Thymus (tissue), 11 donors: ENCODE results near the gene ZBTB7A. TPM values are rescaled to one million over a fixed set of nuclear protein-coding genes. Genes with fewer than 3 reads are reported as not detected.
A peak's percentile ranks its signal among the peaks of the same experiment; 100 is the strongest.

Experiments used
- DNase-seq, 9 donors: peaks; one replicate each; pipeline ENCODE4 v3.0.0-alpha.2; 2013; ENCODE audit warnings: low spot score in 9 of 9, low read depth in 6 of 9, missing footprints in 1 of 9
- H3K27ac ChIP-seq, 2 donors: one replicate each; pipeline ENCODE4 v1.5.1; 2013; ENCODE audit warnings: control low read depth in 1 of 2, low read depth in 1 of 2, low read length in 1 of 2, mild to moderate bottlenecking in 1 of 2, moderate library complexity in 1 of 2
- H3K27me3 ChIP-seq, 2 donors: one replicate each; pipeline ENCODE4 v1.5.1; 2013; ENCODE audit warnings: low read length in 1 of 2; ENCODE audit not compliant: control insufficient read depth in 2 of 2, insufficient read depth in 1 of 2
- H3K36me3 ChIP-seq, 2 donors: one replicate each; pipeline ENCODE4 v1.5.1; 2013; ENCODE audit warnings: low read length in 1 of 2, mild to moderate bottlenecking in 1 of 2, moderate library complexity in 1 of 2; ENCODE audit not compliant: control insufficient read depth in 2 of 2, insufficient read depth in 2 of 2
- H3K4me1 ChIP-seq, 2 donors: one replicate each; pipeline ENCODE4 v1.5.1; 2013; ENCODE audit warnings: low read length in 2 of 2; ENCODE audit not compliant: control insufficient read depth in 2 of 2, insufficient read depth in 2 of 2
- H3K4me3 ChIP-seq, 2 donors: one replicate each; pipeline ENCODE4 v1.5.1; 2013; ENCODE audit warnings: low read length in 2 of 2, control low read depth in 1 of 2, mild to moderate bottlenecking in 1 of 2
- H3K9me3 ChIP-seq, 2 donors: one replicate each; pipeline ENCODE4 v1.5.1; 2013; ENCODE audit warnings: low read length in 1 of 2, mild to moderate bottlenecking in 1 of 2; ENCODE audit not compliant: control insufficient read depth in 2 of 2, insufficient read depth in 1 of 2
- WGBS: extraction: QIAGEN DNeasy Blood & Tissue Kit; methylation state at CpG from one replicate; pipeline ENCODE4 v1.1.7; 2013; 5-methylcytosine and 5-hydroxymethylcytosine counted together
- polyA plus RNA-seq: library from polyadenylated mRNA; stranded (reverse); fragments of 200-250 nt; gene quantifications from one replicate; pipeline ENCODE4 v1.2.3, GENCODE V29; 2013
- total RNA-seq: library from RNA; stranded (reverse); fragments of 120-200 nt; gene quantifications from one replicate; pipeline ENCODE4 v1.2.4, GENCODE V29; 2013
- donor health status: healthy.

ZBTB7A gene
- total and polyA plus RNA-seq, 2 donors: 5.1 to 9.4 TPM

DNA sequence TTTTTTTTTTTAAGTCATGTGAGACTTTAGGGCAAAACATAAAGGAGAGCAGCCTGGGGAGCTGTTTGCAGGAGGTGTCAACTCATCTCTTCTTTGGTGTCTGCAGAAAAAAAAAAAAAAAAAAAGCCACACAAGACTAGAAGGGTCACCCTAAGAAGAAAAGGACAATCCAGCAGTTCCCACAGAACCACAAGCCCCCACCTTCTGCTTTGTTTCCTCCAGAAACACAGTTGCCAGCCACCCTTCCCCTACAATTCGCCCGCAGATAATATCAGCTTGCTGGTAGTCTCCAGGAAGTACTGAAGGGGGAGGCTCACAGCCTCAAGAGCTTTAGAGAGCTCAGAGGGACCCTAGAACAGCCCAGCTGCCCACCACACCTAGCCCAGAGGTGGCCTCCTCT, 22.3 kb upstream of the ZBTB7A start:
- Histone ChIP-seq H3K36me3 (peaks cover 25 to 27% of the 10 kb centered on the region in 2 donors), H3K4me3 (peak overlapping the region; percentile 5 to 24), H3K4me1 (peaks cover 28 to 51% of the 10 kb centered on the region in 2 donors), H3K27ac (peak overlapping the region; percentile 87 to 88), H3K27me3 (no peaks in the 10 kb centered on the region), H3K9me3 (peaks cover 0 to 12% of the 10 kb centered on the region in 2 donors)
- peak in 6 of 9 donors; percentile 57 to 87 (median 68) for DNase-seq
- 3% methylated on average over 2 of the region's 2 CpGs for WGBS

DNA sequence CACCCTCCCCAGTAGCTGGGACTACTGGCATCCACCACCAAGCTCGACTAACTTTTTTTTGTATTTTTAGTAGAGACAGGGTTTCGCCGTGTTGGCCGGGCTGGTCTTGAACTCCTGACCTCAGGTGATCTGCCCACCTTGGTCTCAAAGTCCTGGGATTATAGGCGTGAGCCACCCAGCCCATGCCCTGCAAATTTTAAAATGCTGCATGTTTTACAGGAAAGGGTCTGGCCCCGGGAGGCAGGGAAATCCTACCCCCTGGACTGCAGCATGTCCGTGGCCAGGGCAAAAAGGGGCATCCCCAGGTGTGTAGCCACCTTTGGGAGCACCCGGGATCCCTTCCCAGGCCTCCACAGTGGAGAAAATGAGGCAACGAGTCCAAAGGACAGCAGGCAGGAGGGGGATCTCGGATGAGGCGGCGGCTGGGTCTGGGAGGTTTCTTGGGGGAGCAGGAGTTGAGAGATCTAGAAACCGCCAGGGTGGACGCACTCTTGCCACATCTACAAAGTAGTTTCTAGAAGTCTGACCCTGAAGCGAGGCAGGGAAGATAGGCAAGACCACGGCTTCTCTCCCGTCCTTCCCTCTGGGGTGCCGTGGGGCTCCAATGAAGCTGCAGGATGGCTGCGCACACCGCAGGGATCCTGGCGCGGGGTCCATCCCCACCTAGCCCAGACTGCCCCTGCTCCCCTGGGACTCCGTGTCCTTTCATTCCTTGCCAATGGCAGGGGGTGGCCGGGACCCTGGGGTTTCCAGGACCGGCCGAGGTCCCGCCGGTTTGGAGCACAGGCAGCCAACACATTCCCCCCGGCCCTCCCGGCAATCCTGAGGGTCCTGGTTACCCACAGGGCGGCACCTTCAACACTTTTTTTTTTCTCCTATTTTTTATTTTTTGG, 21.3 kb upstream of the ZBTB7A start:
- H3K9me3 ChIP-seq: peaks cover 0 to 14% of the 10 kb centered on the region in 2 donors
- no peak for DNase-seq
- no peak overlapping the region for H3K4me3 ChIP-seq
- peak overlapping the region; percentile 60 to 88 for H3K27ac ChIP-seq
- H3K4me1 ChIP-seq: peaks cover 29 to 58% of the 10 kb centered on the region in 2 donors
- 95% methylated on average over 31 of the region's 31 CpGs for WGBS
- peaks cover 17 to 19% of the 10 kb centered on the region in 2 donors for H3K36me3 ChIP-seq
- no peaks in the 10 kb centered on the region for H3K27me3 ChIP-seq

DNA sequence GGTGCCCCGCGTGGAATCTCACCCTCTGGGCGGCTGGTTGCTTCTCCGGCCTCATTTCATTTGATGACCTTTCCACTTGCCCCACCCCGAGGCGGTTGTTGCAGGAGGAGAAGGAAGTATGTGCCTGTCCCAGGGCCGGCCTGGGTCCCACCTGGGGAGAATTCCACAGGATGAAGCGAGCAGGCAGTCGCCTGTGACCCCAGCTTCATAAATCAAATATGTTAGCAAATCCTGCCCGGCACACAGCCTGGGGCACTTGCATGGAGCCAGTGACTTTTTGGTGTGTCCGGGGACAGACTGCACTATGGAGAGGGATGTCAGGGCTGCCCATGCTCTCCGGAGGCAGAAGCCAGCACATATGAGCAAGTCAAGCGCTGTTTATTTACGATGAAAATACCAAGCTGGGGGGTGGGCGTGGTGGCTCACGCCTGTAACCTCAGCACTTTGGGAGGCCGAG, 19.7 kb upstream of the ZBTB7A start:
- Histone ChIP-seq H3K4me1 (peaks cover 29 to 58% of the 10 kb centered on the region in 2 donors), H3K4me3 (no peak overlapping the region), H3K27me3 (no peaks in the 10 kb centered on the region), H3K36me3 (peaks cover 7 to 12% of the 10 kb centered on the region in 2 donors), H3K9me3 (peaks cover 0 to 18% of the 10 kb centered on the region in 2 donors), H3K27ac (no peak overlapping the region)
- DNase-seq: no peak
- 97% methylated on average over 17 of the region's 17 CpGs for WGBS

DNA sequence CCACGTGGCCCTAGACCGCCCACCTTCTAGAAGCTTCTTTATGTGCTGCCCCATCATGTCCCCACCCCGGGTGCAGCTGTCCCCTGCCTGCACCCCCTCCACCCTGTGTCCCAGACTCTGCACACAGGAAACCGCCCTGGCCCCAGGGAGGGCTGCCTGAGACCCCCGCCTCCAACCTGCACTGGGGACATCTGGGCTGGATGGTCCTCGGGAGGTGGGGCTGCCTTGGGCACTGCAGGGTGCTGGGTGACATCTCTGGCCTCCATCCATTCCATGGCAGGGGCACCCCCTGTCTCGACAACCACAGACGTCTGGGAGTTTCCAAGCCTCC, 17.8 kb upstream of the ZBTB7A start:
- DNase-seq: no peak
- peaks cover 0 to 19% of the 10 kb centered on the region in 2 donors for H3K9me3 ChIP-seq
- H3K27me3 ChIP-seq: no peaks in the 10 kb centered on the region
- peak overlapping the region; percentile 18 to 67 for H3K27ac ChIP-seq
- H3K4me3 ChIP-seq: peak overlapping the region in 1 of 2 donors; percentile 21
- H3K4me1 ChIP-seq: peaks cover 25 to 54% of the 10 kb centered on the region in 2 donors
- H3K36me3 ChIP-seq: peaks cover 0 to under 1% of the 10 kb centered on the region in 2 donors
- WGBS: 55% methylated on average over 8 of the region's 8 CpGs

DNA sequence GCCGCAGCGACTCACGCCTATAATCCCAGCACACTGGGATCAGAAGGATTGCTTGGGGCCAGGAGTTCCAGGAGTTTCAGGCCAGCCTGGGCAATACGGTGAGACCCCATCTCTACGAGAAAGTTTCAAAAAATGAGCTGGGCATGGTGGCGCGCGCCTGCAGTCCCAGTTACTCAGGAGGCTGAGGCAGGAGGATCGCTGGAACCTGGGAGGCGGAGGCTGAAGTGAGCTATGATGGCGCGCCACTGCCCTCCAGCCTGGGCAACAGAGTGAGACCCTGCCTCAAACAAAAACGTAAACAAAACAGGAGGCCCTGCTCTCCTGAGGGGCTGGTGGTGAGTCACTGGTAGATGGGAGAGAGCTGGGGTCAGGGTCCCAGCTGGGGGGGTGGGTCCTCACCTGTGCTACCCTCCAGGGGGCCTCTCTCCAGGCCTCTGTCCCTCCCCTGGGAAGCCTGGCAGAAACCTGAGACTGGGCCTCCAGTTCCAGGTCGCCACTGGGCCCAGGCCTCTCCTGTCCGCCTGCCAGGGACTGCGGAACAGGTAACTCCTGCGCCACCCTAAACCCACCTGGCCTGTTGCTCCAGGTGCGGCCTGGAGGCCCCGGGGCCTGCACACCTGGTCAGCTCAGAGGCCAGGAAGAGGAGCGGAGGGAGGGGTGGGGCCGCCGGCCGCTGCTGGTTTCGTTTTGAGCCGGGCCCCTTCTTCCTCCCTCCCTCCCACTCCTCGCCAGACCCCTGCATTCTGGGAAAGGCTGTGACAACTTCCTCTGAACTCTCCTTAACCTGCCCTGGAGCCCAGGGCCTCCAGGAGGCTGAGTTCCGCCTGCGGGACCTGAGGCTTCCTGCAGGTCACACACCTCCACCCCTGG, 17.2 kb upstream of the ZBTB7A start:
- Histone ChIP-seq H3K4me1 (peaks cover 19 to 48% of the 10 kb centered on the region in 2 donors), H3K36me3 (no peaks in the 10 kb centered on the region), H3K27ac (peak overlapping the region; percentile 67 to 82), H3K9me3 (peaks cover 0 to 14% of the 10 kb centered on the region in 2 donors), H3K27me3 (no peaks in the 10 kb centered on the region), H3K4me3 (peak overlapping the region; percentile 21 to 30)
- DNase-seq: peak in 3 of 9 donors; percentile 60 to 75 (median 62)
- WGBS: 49% methylated on average over 28 of the region's 28 CpGs

DNA sequence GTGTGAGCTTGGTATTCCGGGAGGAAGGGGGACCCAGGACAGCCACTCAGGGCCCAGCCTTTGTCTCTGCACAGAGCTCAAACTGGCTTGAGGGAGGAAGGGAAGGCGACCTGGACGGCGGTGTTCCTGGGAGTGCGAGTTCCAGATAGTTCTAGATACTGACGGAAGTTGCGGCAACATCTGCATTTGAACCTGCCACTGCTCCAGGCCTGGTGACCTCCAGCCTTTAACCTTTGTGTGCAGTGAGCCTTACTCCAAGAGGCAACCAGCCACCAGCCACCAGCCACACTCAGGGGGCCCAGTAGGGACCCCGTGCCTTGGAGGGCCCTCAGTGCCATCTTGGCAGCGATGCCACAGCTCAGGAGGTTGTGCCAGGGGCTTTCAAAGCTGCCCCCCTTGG, 15.5 kb upstream of the ZBTB7A start:
- Histone ChIP-seq H3K27ac (no peak overlapping the region), H3K4me1 (peaks cover 16 to 46% of the 10 kb centered on the region in 2 donors), H3K9me3 (peaks cover 0 to 14% of the 10 kb centered on the region in 2 donors), H3K36me3 (no peaks in the 10 kb centered on the region), H3K4me3 (no peak overlapping the region), H3K27me3 (no peaks in the 10 kb centered on the region)
- 96% methylated on average over 9 of the region's 9 CpGs for WGBS
- no peak for DNase-seq

DNA sequence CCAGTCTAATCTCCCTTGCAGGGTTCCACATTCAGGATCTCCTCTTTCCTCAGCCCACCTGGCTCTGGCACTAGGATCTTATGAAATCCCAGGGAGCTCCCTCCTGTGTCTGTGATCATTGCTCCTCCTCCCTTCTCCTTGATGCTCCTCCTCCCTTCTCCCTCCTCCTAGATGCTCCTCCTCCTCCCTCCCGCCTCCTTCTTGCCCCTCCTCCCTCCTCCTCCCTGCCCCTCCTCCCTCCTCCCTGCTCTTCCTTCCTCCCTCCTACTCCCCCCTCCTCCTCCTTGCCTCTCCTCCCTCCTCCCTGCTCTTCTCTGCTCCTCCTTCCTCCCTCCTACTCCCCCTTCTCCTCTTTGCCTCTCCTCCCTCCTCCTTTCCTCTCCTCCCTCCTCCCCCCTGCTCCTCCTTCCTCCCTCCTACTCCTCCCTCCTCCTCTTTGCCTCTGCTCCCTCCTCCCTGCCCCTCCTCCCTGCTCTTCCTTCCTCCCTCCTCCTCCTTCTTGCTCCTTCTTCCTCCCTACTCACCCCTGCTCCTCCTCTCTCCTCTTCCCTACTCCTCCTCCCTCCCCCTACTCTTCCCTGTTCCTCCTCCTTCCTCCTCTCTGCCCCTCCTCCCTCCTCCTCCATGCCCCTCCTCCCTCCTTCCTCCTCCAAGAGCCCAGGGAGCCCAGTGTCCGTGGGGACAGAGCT, 14.9 kb upstream of the ZBTB7A start:
- H3K27me3 ChIP-seq: no peaks in the 10 kb centered on the region
- H3K4me3 ChIP-seq: no peak overlapping the region
- DNase-seq: no peak
- H3K9me3 ChIP-seq: peaks cover 0 to 14% of the 10 kb centered on the region in 2 donors
- peaks cover 16 to 45% of the 10 kb centered on the region in 2 donors for H3K4me1 ChIP-seq
- WGBS: 76% methylated on average over 2 of the region's 2 CpGs
- H3K36me3 ChIP-seq: no peaks in the 10 kb centered on the region
- no peak overlapping the region for H3K27ac ChIP-seq

DNA sequence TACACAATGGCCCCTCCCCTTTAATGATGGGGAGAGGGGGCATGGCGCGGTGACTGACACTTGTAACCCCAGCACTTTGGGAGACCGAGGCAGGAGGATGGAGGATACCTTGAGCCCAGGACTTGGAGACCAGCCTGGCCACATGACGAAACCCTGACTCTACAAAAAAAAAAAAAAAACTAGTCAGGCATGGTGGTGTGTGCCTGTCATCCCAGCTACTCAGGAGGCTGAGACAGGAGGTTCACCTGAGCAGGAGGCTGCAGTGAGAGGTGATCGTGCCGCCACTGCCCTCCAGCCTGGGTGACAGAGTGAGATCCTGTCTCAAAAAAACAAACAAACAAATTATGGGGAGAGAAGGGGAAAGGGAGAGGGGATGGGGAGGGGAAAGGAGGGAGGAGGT, 13.8 kb upstream of the ZBTB7A start:
- H3K36me3 ChIP-seq: no peaks in the 10 kb centered on the region
- H3K4me1 ChIP-seq: peaks cover 16 to 41% of the 10 kb centered on the region in 2 donors
- no peaks in the 10 kb centered on the region for H3K27me3 ChIP-seq
- peaks cover 0 to 15% of the 10 kb centered on the region in 2 donors for H3K9me3 ChIP-seq
- no peak overlapping the region for H3K27ac ChIP-seq
- H3K4me3 ChIP-seq: no peak overlapping the region
- no peak for DNase-seq
- WGBS: 89% methylated on average over 6 of the region's 6 CpGs
